Upper lobe of left lung (tissue), 4 donors: ENCODE results near the gene GMIP.

Experiments used
- CTCF ChIP-seq, 6 experiments: fragments of 450-650 bp in 4 of 6; fragments of 200-600 bp in 2 of 6; sonication (generic) in 2 of 6; IDR thresholded peaks; one replicate each; pipeline ENCODE4 v1.5.1; 2016 to 2019; ENCODE audit warnings: antibody characterized with exemption in 6 of 6
- POLR2A ChIP-seq, 4 donors: fragments of 450-650 bp; IDR thresholded peaks; one replicate each; pipeline ENCODE4 v1.5.1; 2016 to 2017; ENCODE audit warnings: antibody characterized with exemption in 4 of 4, mild to moderate bottlenecking in 2 of 4
- POLR2AphosphoS5 ChIP-seq, 2 donors: sonication (generic); formaldehyde crosslinking; IDR thresholded peaks; one replicate each; pipeline ENCODE4 v1.5.1; 2017; ENCODE audit warnings: antibody characterized with exemption in 2 of 2

- no peak for TF ChIP-seq CTCF (IDR thresholded peaks at IDR 0.05)
- no peak for TF ChIP-seq POLR2AphosphoS5 (IDR thresholded peaks at IDR 0.05)
- TF ChIP-seq POLR2A (IDR thresholded peaks at IDR 0.05) = no peak
These were observed 9.5 kb downstream of the GMIP start for GRCh38 chr19:19633711-19634515.
